Inflammatory macrophage treated with lipopolysaccharide for 4 hours (primary cell): ENCODE data around the gene TRIM31.
"Not testable (repeated sequence)": the region's sequence is repeated elsewhere in the genome, so short reads cannot be mapped to it uniquely, and the experiment has no call there.

ENCODE experiments used
- DNase-seq: peaks from one replicate; pipeline ENCODE4 v3.0.0-alpha.2; 2020

The TRIM31 gene

GRCh38 chr6:30149234-30149633 lies 36.3 kb upstream of the TRIM31 start:
- DNase-seq = no peak

- DNase-seq = no peak
These were observed 34.2 kb upstream of the TRIM31 start for GRCh38 chr6:30147096-30147495.

GRCh38 chr6:30145818-30146217 lies 32.9 kb upstream of the TRIM31 start:
- DNase-seq = no peak

- DNase-seq = peak; percentile 28
These were observed 31.9 kb upstream of the TRIM31 start for GRCh38 chr6:30144811-30145210.

- DNase-seq = no peak
These were observed 30.9 kb upstream of the TRIM31 start for GRCh38 chr6:30143780-30144179.

GRCh38 chr6:30142665-30143064 lies 29.8 kb upstream of the TRIM31 start:
- DNase-seq = no peak

- not testable (repeated sequence) for DNase-seq
These were observed 27.4 kb upstream of the TRIM31 start for GRCh38 chr6:30140240-30140639.

GRCh38 chr6:30136570-30137286 lies 23.8 kb upstream of the TRIM31 start:
- no peak for DNase-seq

GRCh38 chr6:30135757-30136156 lies 22.9 kb upstream of the TRIM31 start, which contains the start of gene TRIM40:
TRIM40 (plus strand) TSS chr6:30136140; CDS start chr6:30137037, 897 bp downstream.
- DNase-seq = no peak

- no peak for DNase-seq
These were observed 22.3 kb upstream of the TRIM31 start for GRCh38 chr6:30135147-30135546.

GRCh38 chr6:30131947-30132497 lies 19.1 kb upstream of the TRIM31 start:
- no peak for DNase-seq

- peak; percentile 85 for DNase-seq
These were observed 18.3 kb upstream of the TRIM31 start for GRCh38 chr6:30130887-30131862.

- no peak for DNase-seq
These were observed 17.3 kb upstream of the TRIM31 start for GRCh38 chr6:30130179-30130679.

- DNase-seq = peak; percentile 44
These were observed 16.6 kb upstream of the TRIM31 start for GRCh38 chr6:30129265-30130178.

- no peak for DNase-seq
These were observed 14.6 kb upstream of the TRIM31 start for GRCh38 chr6:30127238-30128093.

- peak; percentile 56 for DNase-seq
These were observed 9.6 kb upstream of the TRIM31 start for GRCh38 chr6:30122515-30122914.

- DNase-seq = no peak
These were observed 8.8 kb upstream of the TRIM31 start for GRCh38 chr6:30121446-30122366.

- not testable (repeated sequence) for DNase-seq
These were observed 5.8 kb upstream of the TRIM31 start for GRCh38 chr6:30118691-30119090.

- DNase-seq = no peak
These were observed 3.8 kb upstream of the TRIM31 start for GRCh38 chr6:30116724-30117123.

- peak; percentile 46 for DNase-seq
These were observed 951 bp upstream of the TRIM31 start for GRCh38 chr6:30113841-30114240.
